ENCODE measurements around the gene ACAP1.

DNA sequence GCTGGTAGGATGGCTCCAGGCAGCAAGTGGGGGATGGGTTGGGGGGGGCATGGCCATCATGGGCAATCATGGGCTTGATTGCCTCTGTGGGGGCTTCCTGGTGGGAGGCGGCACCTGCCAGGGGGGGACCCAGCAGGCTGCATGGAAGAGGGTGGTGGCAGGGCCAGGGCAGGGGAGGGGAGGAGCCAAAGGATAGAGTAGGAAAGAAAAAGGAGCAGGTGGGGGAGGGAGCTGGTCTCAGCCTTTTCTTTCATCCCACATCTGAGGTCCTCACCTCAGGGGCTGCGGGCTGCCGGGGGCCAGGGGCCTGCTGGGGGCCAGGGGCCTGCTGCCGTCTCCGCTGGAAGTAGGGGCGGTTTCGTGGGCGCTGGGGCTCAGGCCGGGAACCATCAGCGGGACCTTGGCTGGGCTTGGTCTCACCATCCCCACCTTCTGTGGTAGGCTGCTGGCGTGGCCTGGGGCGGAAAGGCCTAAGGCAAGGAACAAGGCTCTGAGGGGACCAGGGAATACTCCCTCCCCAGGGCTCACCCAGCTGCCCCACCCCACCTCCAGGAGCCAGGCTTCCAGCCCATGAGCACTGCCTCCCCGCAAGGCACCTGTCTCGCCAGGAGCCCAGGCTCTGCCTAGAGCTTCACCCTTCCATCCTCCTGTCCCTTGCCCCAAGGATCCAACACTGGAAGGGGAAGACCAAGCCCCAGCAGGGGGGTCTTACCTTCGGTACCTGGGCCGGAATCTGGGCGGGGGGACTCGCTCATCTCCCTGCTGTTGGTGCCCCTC lies 46.9 kb upstream of the ACAP1 start:
- TF ChIP-seq POLR2AphosphoS5 (IDR thresholded peaks at IDR 0.05; ENCODE audit: borderline replicate concordance, low read depth, low read length): no peak
- TF ChIP-seq EZH2 (IDR thresholded peaks at IDR 0.05): no peak

Measured in SK-N-MC (cell line).